Keratinocyte (primary cell): Measurements from ENCODE around the gene TLE7. TPM values are rescaled to one million over a fixed set of nuclear protein-coding genes. Genes with fewer than 3 reads are reported as not detected.

Experiments used
- DNase-seq: peaks from one replicate; pipeline ENCODE4 v3.0.0-alpha.2; 2011; ENCODE audit warnings: low read depth, missing footprints, low spot score
- FAIRE-seq: peaks from 2 replicates; lab custom pipeline; 2011; peaks lifted over from hg19 to GRCh38; lab: Jason Lieb, UNC
- H2AFZ ChIP-seq: 2 replicates; pipeline ENCODE4 v1.6.0; 2012; ENCODE audit warnings: low read length, control low read depth, inconsistent platforms; ENCODE audit not compliant: control insufficient read depth
- H3K27ac ChIP-seq: 2 replicates; pipeline ENCODE4 v1.5.1; 2011; ENCODE audit warnings: low read length; ENCODE audit not compliant: control insufficient read depth, insufficient read depth
- H3K27me3 ChIP-seq: 3 replicates; pipeline ENCODE4 v1.6.0; 2011; ENCODE audit warnings: low read length; ENCODE audit not compliant: control insufficient read depth, insufficient read depth; ENCODE audit errors: extremely low read depth
- H3K36me3 ChIP-seq, 2 experiments: 2 replicates in 1 of 2; 3 replicates in 1 of 2; pipeline ENCODE4 v1.5.1; 2011; ENCODE audit warnings: low read length in 2 of 2, mild to moderate bottlenecking in 1 of 2; ENCODE audit not compliant: control insufficient read depth in 2 of 2, insufficient read depth in 2 of 2; ENCODE audit errors: extremely low read depth in 1 of 2
- H3K4me1 ChIP-seq: 3 replicates; pipeline ENCODE4 v1.5.1; 2011; ENCODE audit warnings: low read length; ENCODE audit not compliant: control insufficient read depth, insufficient read depth; ENCODE audit errors: extremely low read depth
- H3K4me2 ChIP-seq: 3 replicates; pipeline ENCODE4 v1.6.0; 2011; ENCODE audit warnings: low read depth, low read length; ENCODE audit not compliant: control insufficient read depth, insufficient read depth; ENCODE audit errors: extremely low read depth
- H3K4me3 ChIP-seq, 3 experiments: fragments of 200-600 bp in 1 of 3; sonication (generic) in 1 of 3; 2 replicates in 2 of 3; 3 replicates in 1 of 3; pipeline ENCODE4 v1.5.1; 2011 to 2016; ENCODE audit warnings: low read length in 3 of 3, mild to moderate bottlenecking in 3 of 3, control low read depth in 2 of 3, inconsistent platforms in 1 of 3, low read depth in 1 of 3, mixed read lengths in 1 of 3, mixed run types in 1 of 3, moderate library complexity in 1 of 3; ENCODE audit not compliant: control insufficient read depth in 2 of 3, insufficient read depth in 2 of 3; ENCODE audit errors: extremely low read depth in 1 of 3
- H3K79me2 ChIP-seq: 2 replicates; pipeline ENCODE4 v1.6.0; 2012; ENCODE audit warnings: low read length; ENCODE audit not compliant: control insufficient read depth, insufficient read depth
- H3K9ac ChIP-seq: 3 replicates; pipeline ENCODE4 v1.6.0; 2011; ENCODE audit warnings: low read length; ENCODE audit not compliant: control insufficient read depth, insufficient read depth; ENCODE audit errors: extremely low read depth
- H3K9me1 ChIP-seq: 3 replicates; pipeline ENCODE4 v1.6.0; 2011; ENCODE audit warnings: low read length; ENCODE audit not compliant: control insufficient read depth, insufficient read depth; ENCODE audit errors: extremely low read depth
- H3K9me3 ChIP-seq: 2 replicates; pipeline ENCODE4 v1.5.1; 2012; ENCODE audit warnings: low read depth, low read length; ENCODE audit not compliant: control insufficient read depth
- H4K20me1 ChIP-seq: 3 replicates; pipeline ENCODE4 v1.6.0; 2011; ENCODE audit warnings: low read length; ENCODE audit not compliant: control insufficient read depth, insufficient read depth; ENCODE audit errors: extremely low read depth
- EZH2 ChIP-seq: IDR thresholded peaks from one replicate; pipeline ENCODE4 v1.6.1; 2012; ENCODE audit warnings: inconsistent platforms, mild to moderate bottlenecking, low read length, moderate library complexity
- dilution Hi-C: fragments of 300-500 bp; cut with MboI; formaldehyde crosslinking; loops from one replicate; pipeline ENCODE4 v1.7.0; 2020; ENCODE audit warnings: low sequenced_read_pairs; ENCODE audit not compliant: extremely low pct_ligation_motif_present
- polyA plus RNA-seq, 5 experiments: library from polyadenylated mRNA; depleted of rRNA in 3 of 5; stranded (reverse) in 3 of 5; stranded (forward) in 1 of 5; unstranded in 1 of 5; fragments of >200 nt; gene quantifications; 1 replicate in 1 of 5; 2 replicates in 3 of 5; 3 replicates in 1 of 5; pipeline versions ENCODE4 v1.2.1 to v1.2.3, GENCODE V29; 2011 to 2012; ENCODE audit warnings: missing spikeins in 2 of 5, low read depth in 1 of 5, low replicate concordance in 1 of 5
- TF ChIP-seq, protein P1 (sequence below), 3 experiments: IDR thresholded peaks in 1 of 3; conservative IDR thresholded peaks in 1 of 3; optimal IDR thresholded peaks in 1 of 3; 2 replicates in 2 of 3; 3 replicates in 1 of 3; pipeline versions ENCODE3 to v1.5.1; 2011; ENCODE audit warnings: low read length in 3 of 3, mild to moderate bottlenecking in 3 of 3, moderate library complexity in 2 of 3, control low read depth in 1 of 3, inconsistent platforms in 1 of 3; ENCODE audit not compliant: insufficient read depth in 2 of 3; ENCODE audit errors: extremely low read depth in 1 of 3

TLE7 gene
- polyA plus RNA-seq, 1 donor (not counting 4 experiments of a cell fraction or from before 2014, with no cell fraction given): not detected

DNA sequence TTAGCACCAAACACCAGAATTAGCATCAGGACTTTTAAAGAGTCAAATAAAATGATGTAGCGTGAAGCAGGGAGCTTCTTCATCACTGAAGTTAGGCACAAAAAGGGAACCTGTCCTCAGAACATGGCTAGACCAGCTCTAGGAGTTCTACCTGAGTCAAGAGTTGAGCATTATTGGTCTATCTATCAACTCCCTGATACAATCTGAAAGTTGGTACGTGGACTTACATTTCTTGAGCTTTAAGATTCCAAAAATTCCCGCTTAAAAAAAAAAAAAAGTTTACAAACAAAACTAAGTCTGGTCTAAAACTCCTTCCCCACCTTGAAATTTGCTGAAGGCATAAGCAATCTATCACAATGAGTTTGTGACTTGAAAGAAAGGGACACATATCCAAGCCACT, 12.3 kb downstream of the TLE7 start:
- Histone ChIP-seq H3K4me3 (no peak overlapping the region), H3K4me1 (no peaks in the 10 kb centered on the region), H3K9ac (no peak overlapping the region), H3K36me3 (no peaks in the 10 kb centered on the region), H3K4me2 (no peak overlapping the region), H3K9me3 (no peaks in the 10 kb centered on the region), H4K20me1 (no peaks in the 10 kb centered on the region), H3K27me3 (peaks cover under 1% of the 10 kb centered on the region), H3K79me2 (no peaks in the 10 kb centered on the region), H3K27ac (no peak overlapping the region), H3K9me1 (no peaks in the 10 kb centered on the region), H2AFZ (no peak overlapping the region)
- TF ChIP-seq EZH2: no peak
- TF ChIP-seq, protein P1, sequence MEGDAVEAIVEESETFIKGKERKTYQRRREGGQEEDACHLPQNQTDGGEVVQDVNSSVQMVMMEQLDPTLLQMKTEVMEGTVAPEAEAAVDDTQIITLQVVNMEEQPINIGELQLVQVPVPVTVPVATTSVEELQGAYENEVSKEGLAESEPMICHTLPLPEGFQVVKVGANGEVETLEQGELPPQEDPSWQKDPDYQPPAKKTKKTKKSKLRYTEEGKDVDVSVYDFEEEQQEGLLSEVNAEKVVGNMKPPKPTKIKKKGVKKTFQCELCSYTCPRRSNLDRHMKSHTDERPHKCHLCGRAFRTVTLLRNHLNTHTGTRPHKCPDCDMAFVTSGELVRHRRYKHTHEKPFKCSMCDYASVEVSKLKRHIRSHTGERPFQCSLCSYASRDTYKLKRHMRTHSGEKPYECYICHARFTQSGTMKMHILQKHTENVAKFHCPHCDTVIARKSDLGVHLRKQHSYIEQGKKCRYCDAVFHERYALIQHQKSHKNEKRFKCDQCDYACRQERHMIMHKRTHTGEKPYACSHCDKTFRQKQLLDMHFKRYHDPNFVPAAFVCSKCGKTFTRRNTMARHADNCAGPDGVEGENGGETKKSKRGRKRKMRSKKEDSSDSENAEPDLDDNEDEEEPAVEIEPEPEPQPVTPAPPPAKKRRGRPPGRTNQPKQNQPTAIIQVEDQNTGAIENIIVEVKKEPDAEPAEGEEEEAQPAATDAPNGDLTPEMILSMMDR (optimal IDR thresholded peaks at IDR 0.05 in 1 of 3, IDR thresholded peaks at IDR 0.05 in 1 of 3, conservative IDR thresholded peaks at IDR 0.05 in 1 of 3; ENCODE audit: extremely low read depth in 1 of 3, insufficient read depth in 2 of 3, low read length in 3 of 3): no peak
- dilution Hi-C loops: no loop called here
- DNase-seq (no peak), FAIRE-seq (no peak)

DNA sequence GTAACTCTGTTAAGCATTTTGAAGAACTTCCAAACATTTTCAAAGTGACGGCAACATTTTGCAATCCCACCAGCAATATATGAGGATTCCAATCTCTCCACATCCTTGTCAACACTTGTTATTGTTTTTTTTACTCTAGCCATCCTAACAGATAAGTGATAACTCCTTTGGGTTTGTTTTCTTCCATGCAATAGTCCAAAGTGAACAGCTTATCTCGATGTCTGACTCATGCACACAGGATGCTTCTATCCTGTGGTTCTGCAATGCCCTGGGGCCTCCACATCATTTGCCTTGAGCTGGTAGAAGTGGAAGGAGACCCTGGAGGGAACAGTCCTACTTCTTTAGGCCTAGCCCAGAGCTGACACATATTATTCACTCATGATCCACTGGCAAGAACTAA, 13.0 kb downstream of the TLE7 start:
- DNase-seq (no peak), FAIRE-seq (no peak)
- TF ChIP-seq EZH2: no peak
- TF ChIP-seq, protein P1 (optimal IDR thresholded peaks at IDR 0.05 in 1 of 3, IDR thresholded peaks at IDR 0.05 in 1 of 3, conservative IDR thresholded peaks at IDR 0.05 in 1 of 3; ENCODE audit: extremely low read depth in 1 of 3, insufficient read depth in 2 of 3, low read length in 3 of 3): no peak
- Histone ChIP-seq H3K4me3 (no peak overlapping the region), H2AFZ (no peak overlapping the region), H4K20me1 (no peaks in the 10 kb centered on the region), H3K4me2 (no peak overlapping the region), H3K27ac (no peak overlapping the region), H3K9me3 (no peaks in the 10 kb centered on the region), H3K9me1 (no peaks in the 10 kb centered on the region), H3K36me3 (no peaks in the 10 kb centered on the region), H3K4me1 (no peaks in the 10 kb centered on the region), H3K9ac (no peak overlapping the region), H3K79me2 (no peaks in the 10 kb centered on the region), H3K27me3 (peaks cover 7% of the 10 kb centered on the region)
- dilution Hi-C loops: no loop called here
